Stomach (tissue), 4 donors: ENCODE data around the gene FRYL.

Source experiments
- CTCF ChIP-seq, 7 experiments: fragments of 450-650 bp in 4 of 7; fragments of 200-600 bp in 3 of 7; sonication (generic) in 3 of 7; IDR thresholded peaks; one replicate each; pipeline ENCODE4 v1.5.1; 2016 to 2019; ENCODE audit warnings: antibody characterized with exemption in 7 of 7, control low read depth in 2 of 7, mild to moderate bottlenecking in 1 of 7
- POLR2AphosphoS5 ChIP-seq, 3 donors: sonication (generic); formaldehyde crosslinking; IDR thresholded peaks; one replicate each; pipeline ENCODE4 v1.6.1; 2016; ENCODE audit warnings: antibody characterized with exemption in 3 of 3

- TF ChIP-seq CTCF (IDR thresholded peaks at IDR 0.05) (peak in 4 of 7 experiments; percentile 21 to 39 (median 28)), POLR2AphosphoS5 (IDR thresholded peaks at IDR 0.05) (peak in 1 of 3 donors; percentile 29)
Measured at GRCh38 chr4:48681856-48682255, 98.2 kb downstream of the FRYL start.
